HG02610 (cell line): ENCODE data around the gene SCG3.

Experiments
- ATAC-seq: cut with Tn5 transposase; IDR thresholded peaks from one replicate; pipeline ENCODE4 v1.9.1; 2021; ENCODE audit warnings: mild to moderate bottlenecking, moderate library complexity; ENCODE audit not compliant: unreplicated experiment

The SCG3 gene

DNA sequence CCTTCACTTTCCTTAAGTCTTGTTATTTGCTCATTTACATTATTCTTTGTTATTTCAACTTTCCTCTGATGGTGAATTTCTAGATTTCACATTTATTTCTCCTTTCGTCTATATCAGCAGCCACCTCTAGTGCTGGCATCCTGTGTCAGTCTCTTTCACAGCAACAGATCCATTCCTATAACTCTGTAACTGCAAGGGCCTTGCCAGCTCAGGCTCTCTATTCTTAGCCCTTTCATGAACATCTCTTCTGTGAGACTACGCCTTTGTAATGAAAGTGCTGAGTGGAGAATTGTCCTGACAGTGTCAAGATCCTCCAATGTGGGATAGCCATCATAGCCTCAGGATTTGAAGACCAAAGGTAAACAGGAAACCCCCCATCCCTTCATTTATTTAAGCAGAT, 3.9 kb upstream of the SCG3 start:
- ATAC-seq, result no peak

DNA sequence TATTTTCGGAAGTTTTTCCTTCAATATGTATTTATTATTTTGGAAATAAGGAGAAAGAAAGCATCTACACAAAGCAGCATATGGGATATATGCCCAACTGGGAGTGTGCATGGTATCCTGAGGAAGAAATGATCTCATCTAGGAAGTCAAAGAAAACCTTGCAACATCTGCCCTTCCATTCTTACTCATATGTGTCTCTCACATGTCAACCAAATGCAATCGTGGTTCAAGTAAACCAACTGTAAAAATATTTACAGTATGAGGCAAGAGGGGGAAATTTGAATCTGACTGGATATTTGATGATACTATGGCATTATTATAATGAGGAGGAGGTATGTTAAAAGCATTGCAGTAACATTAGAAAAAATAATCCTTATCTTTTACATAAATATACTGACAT, 3.2 kb upstream of the SCG3 start:
- ATAC-seq, result no peak

DNA sequence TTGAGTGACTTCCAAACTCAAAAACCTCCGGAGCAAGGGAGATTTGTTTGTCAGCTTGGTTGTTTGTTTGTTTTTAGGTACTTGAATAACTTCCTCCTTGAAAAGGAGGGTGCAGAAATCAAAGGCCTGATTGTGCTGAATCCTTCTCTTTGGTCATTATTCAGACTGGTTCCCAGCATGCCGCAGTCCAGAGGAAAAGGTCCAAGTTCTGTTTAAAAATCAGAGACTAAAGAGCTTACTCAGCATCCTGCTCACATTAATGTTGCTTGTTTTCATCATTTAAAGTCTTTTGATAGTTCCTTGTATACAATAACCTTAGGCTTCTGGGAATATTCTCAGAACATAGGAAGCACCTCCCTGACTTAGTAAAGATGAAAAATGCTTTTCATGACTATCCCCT, 982 bp upstream of the SCG3 start:
- ATAC-seq, result no peak

DNA sequence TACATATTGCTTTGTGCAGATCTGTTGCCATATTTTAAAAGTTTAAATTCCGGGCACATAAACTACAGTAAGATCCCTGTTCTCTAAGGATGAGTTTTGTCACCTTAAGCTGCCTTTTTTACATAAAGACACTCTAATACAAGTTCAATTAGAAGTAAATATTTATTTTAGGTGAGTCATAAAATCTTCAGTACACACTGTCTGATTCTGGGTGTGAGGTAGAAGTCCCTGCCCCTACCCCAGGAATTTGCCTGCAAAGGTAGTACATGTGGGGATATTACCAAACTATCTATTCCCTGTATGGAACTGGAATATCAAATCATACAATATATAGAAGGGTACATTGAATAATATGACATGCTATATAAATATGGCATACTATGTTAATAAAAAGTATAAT, 6.3 kb downstream of the SCG3 start:
- no peak for ATAC-seq

DNA sequence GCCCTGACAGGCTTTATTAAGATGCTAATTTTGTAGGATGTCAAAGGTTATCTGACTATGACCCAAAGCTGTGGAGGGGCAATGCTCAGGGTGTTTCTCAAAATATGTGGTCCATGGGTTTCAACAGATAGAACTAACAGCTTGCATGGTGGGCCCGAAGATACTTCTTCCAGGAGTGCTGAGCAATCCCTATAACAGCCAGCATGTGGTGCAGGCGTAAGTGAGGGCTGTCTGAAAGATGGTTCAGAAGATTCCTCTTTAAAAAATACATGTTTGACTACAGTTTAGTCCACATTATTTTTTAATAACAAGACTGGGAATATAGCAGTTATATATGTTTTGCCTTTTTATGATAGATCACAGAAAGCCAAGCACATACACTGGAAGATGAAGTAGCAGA, 7.6 kb downstream of the SCG3 start:
- ATAC-seq, result no peak

DNA sequence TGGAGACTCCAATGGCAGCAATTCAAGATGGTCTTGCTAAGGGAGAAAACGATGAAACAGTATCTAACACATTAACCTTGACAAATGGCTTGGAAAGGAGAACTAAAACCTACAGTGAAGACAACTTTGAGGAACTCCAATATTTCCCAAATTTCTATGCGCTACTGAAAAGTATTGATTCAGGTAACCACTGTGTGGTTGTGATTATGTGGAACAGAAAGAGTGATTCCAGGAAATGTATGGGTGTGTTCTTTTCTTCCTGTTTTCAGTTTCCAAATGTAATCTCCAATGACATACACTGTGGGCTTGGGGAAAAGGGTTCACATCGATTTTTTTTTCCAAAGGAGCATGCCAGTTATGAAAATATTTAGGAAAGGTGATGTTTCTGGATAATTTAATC, 10.9 kb downstream of the SCG3 start:
- no peak for ATAC-seq

DNA sequence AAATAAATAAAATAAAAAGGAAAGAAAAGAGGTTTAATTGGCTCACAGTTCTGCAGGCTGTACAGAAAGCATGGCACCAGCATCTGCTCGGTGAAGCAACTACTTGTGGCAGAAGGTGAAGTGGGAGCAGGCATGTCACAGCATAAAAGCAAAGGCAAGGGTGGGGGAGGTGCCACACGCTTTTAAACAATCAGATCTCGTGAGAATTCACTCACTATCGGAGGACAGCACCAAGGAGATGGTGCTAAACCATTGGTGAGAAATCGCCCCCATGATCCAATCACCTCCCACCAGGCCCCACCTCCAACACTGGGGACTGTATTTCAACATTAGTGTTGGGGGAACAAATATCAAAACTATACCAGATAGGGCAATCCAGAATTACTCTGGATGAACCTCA, 15.3 kb downstream of the SCG3 start:
- ATAC-seq, result no peak

GRCh38 chr15:51697163-51697562, 15.9 kb downstream of the SCG3 start:
- ATAC-seq, result no peak

DNA sequence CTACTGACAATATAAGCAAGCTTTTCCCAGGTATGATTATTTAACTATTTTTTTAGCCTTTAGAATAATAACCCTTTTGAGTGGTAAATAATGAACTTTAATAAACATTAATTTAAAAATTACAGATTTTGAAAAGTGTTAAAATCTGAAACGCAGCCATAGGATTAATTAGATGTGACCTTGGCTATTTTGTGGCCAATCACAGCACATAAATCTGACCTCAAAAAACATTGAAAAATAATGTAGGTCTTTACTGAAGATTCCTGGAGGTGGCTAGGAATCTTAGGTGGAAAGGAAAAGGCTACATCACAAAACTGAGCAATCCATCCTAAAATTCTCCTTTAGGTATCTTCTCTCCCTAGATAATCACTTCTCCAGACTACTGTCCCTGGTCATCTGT, 18.1 kb downstream of the SCG3 start:
- no peak for ATAC-seq

- ATAC-seq, result no peak
Observed at GRCh38 chr15:51702710-51703109, 21.4 kb downstream of the SCG3 start.

DNA sequence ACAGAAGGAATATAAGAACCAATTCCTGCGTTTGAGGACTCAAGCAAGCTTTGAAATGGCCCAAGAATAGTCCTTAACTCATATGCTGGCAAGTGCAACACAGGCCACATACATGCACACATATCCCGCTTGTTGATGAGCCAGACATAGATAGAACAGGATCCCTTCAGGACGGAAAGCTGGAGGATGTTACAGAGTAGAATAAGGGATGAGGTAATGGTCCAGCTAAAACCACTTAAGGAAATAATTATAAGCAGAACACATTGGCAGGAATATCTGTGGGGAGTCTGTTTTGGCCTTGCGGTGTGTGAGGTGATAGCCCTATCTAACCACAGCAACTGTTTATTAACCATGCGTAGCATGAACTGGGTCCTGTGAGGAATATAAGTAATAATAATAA, 25.0 kb downstream of the SCG3 start:
- ATAC-seq, result no peak

DNA sequence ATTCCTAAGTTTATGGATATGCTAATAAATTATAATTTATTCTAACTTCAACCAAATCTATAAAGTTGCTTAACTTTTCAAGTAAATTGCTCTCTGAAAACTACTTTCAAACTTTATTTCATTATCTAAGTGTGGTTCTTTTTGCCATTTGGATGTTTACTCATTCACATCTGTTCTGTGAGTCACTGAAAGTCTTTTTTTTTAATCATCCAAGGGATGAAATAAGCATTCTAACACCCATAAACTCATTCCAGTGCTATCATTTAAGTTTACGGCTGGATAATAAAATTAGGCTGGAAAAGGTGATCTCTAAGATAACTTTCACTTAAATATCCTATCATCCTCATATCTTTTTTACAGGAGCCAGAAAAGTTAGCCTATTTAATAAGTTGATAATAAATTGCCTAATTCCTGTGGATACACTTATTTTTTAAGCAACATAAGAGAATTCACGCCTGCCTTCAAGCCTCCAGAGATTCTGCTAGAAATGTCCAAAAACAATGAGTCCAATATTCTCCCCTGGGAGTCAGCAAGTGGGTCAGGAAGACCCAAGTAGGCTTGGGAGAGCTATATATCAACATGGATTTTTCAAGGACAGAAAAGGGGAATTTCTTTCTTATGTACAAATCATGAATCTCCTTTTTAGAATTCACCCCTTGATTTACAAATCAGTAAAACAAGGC, 25.8 kb downstream of the SCG3 start:
- no peak for ATAC-seq

GRCh38 chr15:51708013-51708412, 26.7 kb downstream of the SCG3 start:
- ATAC-seq, result no peak

GRCh38 chr15:51709031-51709430, 27.7 kb downstream of the SCG3 start:
- no peak for ATAC-seq

DNA sequence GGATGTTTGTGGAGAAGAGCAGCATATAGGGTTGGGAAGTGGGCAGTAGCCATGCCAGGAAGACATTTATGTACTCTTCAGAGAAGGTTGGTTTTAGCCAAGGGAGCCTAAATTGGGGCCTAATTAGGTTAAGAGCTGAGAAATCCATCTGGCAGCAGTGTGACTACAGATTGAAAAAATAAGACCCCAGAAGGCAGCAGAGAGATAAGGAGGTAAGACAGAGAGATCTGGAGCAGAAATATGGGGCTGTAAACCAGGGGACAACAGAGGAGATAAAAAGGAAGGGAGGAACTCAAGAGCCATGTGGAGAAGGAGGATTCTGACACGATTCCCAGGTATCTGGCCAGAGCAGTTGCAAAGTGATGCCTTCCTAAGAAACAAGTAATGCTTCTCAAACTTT, 32.9 kb downstream of the SCG3 start:
- ATAC-seq, result no peak

- ATAC-seq, result no peak
Observed at GRCh38 chr15:51714911-51715310, 33.6 kb downstream of the SCG3 start.

DNA sequence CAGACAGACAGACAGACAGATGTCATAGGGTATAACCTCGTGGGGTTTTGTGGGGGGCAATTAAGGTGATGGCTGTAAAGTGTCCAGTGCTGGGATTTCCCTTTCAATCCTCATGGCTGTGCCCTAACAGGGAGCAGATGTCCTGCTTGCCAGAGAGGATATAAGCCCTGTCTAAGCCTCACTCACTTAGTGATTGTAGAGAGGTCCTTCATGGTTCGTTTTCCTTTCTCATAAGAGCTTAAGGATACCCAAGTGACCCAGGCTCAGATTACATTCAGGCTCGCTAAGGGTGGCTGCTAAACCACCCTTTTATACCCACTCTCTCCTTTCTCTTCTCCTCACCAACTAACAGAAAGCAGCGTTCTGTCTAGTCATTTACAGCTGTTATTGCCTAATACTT, 36.9 kb downstream of the SCG3 start:
- no peak for ATAC-seq

- ATAC-seq, result no peak
Observed at GRCh38 chr15:51718746-51719145, 37.4 kb downstream of the SCG3 start.

DNA sequence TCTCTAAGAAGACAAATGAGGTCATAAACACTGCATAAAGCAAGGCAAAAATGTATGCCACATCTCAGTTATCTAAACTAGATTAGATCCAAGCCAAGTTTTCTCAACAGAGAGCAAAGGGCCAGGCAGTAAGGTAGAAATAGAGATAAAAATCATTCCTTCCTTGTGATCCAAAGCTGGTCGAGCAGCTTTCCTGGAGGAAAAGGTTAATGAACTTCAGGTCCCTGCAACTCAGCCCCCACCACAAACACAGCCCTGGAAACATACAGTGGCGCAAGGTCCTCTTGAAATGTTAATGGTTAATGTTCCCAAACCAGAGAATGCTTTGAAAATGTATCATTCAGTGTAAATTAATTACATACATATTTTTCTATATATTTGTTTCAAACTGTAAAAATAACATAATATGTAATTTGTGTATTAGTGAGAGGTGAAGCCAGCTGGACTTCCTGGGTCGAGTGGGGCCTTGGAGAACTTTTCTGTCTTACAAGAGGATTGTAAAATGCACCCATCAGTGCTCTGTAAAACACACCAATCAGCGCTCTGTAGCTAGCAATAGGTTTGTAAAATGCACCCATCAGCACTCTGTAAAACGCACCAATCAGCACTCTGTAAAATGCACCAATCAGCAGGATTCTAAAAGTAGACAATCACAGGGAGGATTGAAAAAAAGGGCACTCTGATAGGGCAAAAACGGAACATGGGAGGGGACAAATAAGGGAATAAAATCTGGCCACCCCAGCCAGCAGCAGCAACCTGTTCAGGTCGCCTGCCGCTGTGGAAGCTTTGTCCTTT, 39.1 kb downstream of the SCG3 start:
- ATAC-seq, result no peak

- ATAC-seq, result no peak
Observed at GRCh38 chr15:51721199-51721960, 40.1 kb downstream of the SCG3 start.

- ATAC-seq, result no peak
Observed at GRCh38 chr15:51724199-51724598, 42.9 kb downstream of the SCG3 start.

GRCh38 chr15:51724673-51725072, 43.4 kb downstream of the SCG3 start:
- no peak for ATAC-seq
